ENCODE results near the gene SPON2.

DNA sequence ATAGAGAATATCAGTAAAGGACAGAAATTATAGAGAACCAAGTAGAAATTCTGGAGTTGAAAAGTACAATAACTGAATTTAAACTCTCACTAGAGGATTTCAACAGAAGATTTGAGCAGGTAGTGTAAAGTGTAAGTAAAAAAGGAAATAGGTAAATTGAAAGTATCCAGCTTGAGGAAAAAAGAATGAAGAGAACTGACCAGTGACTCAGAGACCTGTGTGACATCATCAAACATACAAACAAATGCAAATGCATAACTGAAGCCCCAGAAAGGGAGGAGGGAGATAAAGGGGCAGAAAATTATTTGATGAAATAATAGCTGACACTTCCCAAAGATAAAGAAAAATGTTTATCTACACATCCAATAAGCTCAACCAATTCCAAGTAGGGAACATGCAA lies 8.3 kb upstream of the SPON2 start:
- TF ChIP-seq, protein P1, sequence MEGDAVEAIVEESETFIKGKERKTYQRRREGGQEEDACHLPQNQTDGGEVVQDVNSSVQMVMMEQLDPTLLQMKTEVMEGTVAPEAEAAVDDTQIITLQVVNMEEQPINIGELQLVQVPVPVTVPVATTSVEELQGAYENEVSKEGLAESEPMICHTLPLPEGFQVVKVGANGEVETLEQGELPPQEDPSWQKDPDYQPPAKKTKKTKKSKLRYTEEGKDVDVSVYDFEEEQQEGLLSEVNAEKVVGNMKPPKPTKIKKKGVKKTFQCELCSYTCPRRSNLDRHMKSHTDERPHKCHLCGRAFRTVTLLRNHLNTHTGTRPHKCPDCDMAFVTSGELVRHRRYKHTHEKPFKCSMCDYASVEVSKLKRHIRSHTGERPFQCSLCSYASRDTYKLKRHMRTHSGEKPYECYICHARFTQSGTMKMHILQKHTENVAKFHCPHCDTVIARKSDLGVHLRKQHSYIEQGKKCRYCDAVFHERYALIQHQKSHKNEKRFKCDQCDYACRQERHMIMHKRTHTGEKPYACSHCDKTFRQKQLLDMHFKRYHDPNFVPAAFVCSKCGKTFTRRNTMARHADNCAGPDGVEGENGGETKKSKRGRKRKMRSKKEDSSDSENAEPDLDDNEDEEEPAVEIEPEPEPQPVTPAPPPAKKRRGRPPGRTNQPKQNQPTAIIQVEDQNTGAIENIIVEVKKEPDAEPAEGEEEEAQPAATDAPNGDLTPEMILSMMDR (conservative IDR thresholded peaks at IDR 0.05; ENCODE audit: low read length): no peak
- no peak for TF ChIP-seq EZH2phosphoT487 (IDR thresholded peaks at IDR 0.05; ENCODE audit: borderline replicate concordance)
